HepG2 (cell line): ENCODE data around the gene TUBB3. TPM values are rescaled to one million over a fixed set of nuclear protein-coding genes. Genes with fewer than 3 reads are reported as not detected.
"Not testable (repeated sequence)": the region's sequence is repeated elsewhere in the genome, so short reads cannot be mapped to it uniquely, and the experiment has no call there.

Experiments
- ATAC-seq: fragments of 200-7000 bp; cut with Tn5 transposase; 3 replicates; pipeline ENCODE4 v1.9.1; 2020; ENCODE audit warnings: mild to moderate bottlenecking, moderate library complexity
- BruUV-seq: library from RNA; stranded (reverse); fragments of 400-500 nt; replicated peaks from 2 replicates; lab custom pipeline; 2021; lab: Mats Ljungman, UMichigan
- CTCF ChIA-PET: fragments of 300-600 bp; formaldehyde crosslinking; extraction: SDS; loops from one replicate; lab custom pipeline; 2021; ENCODE audit warnings: low total read pairs, inconsistent platforms, low intra/inter-chr PET ratio; lab: Yijun Ruan, JAX
- POLR2A ChIA-PET: fragments of 350-600 bp; sonication (Branson Sonifier 250); formaldehyde crosslinking; loops from one replicate; lab custom pipeline; 2020; ENCODE audit warnings: antibody characterized with exemption, inconsistent platforms; lab: Yijun Ruan, JAX
- DNase-seq: peaks from one replicate; pipeline ENCODE4 v3.0.0-alpha.2; 2015; ENCODE audit warnings: low spot score
- FAIRE-seq: peaks from 3 replicates; lab custom pipeline; 2011; peaks lifted over from hg19 to GRCh38; lab: Jason Lieb, UNC
- H2AFZ ChIP-seq: one replicate; pipeline ENCODE4 v1.6.1; 2011; ENCODE audit warnings: low read length, inconsistent platforms
- H3K27ac ChIP-seq: fragments of 300-600 bp; 3 replicates; pipeline ENCODE4 v1.8.0; 2011; ENCODE audit warnings: mixed run types, mild to moderate bottlenecking, mixed read lengths, low read length, inconsistent platforms; ENCODE audit not compliant: insufficient read depth; ENCODE audit errors: extremely low read length
- H3K27me3 ChIP-seq, 2 experiments: fragments of 200-600 bp in 1 of 2; 2 replicates in 1 of 2; 3 replicates in 1 of 2; pipeline versions ENCODE4 v1.6.0 to v1.8.0; 2011; ENCODE audit warnings: low read length in 2 of 2, mild to moderate bottlenecking in 2 of 2, moderate library complexity in 2 of 2, inconsistent platforms in 1 of 2; ENCODE audit not compliant: insufficient read depth in 2 of 2, control insufficient read depth in 1 of 2
- H3K36me3 ChIP-seq, 2 experiments: fragments of 200-600 bp in 1 of 2; replicated peaks in 1 of 2; 2 replicates in 1 of 2; 3 replicates in 1 of 2; pipeline versions ENCODE4 v1.5.1 to v1.8.0; 2011; ENCODE audit warnings: low read length in 2 of 2, inconsistent platforms in 1 of 2; ENCODE audit not compliant: insufficient read depth in 2 of 2, control insufficient read depth in 1 of 2
- H3K4me1 ChIP-seq: 2 replicates; pipeline ENCODE4 v1.5.1; 2012; ENCODE audit warnings: low read length, inconsistent platforms; ENCODE audit not compliant: insufficient read depth
- H3K4me2 ChIP-seq: 2 replicates; pipeline ENCODE4 v1.6.0; 2011; ENCODE audit warnings: low read depth, low read length, inconsistent platforms
- H3K4me3 ChIP-seq, 3 experiments: fragments of 200-600 bp in 1 of 3; sonication (generic), shearing (Covaris generic) in 1 of 3; replicated peaks in 1 of 3; 2 replicates each; pipeline ENCODE4 v1.5.1; 2011 to 2016; ENCODE audit warnings: low read length in 3 of 3, inconsistent platforms in 2 of 3, low read depth in 2 of 3, mild to moderate bottlenecking in 2 of 3, control low read depth in 1 of 3, mixed read lengths in 1 of 3; ENCODE audit not compliant: insufficient read depth in 1 of 3
- H3K79me2 ChIP-seq: one replicate; pipeline ENCODE4 v1.6.1; 2011; ENCODE audit warnings: low read length, inconsistent platforms; ENCODE audit not compliant: insufficient read depth
- H3K9ac ChIP-seq: 2 replicates; pipeline ENCODE4 v1.6.0; 2011; ENCODE audit warnings: mild to moderate bottlenecking, low read depth, low read length, inconsistent platforms; ENCODE audit not compliant: insufficient read depth
- H3K9me3 ChIP-seq: 2 replicates; pipeline ENCODE4 v1.5.1; 2012; ENCODE audit warnings: mild to moderate bottlenecking, low read length
- H4K20me1 ChIP-seq: 2 replicates; pipeline ENCODE4 v1.6.0; 2011; ENCODE audit warnings: inconsistent platforms, mild to moderate bottlenecking, low read length, moderate library complexity; ENCODE audit not compliant: insufficient read depth
- AGO2 ChIP-seq: fragments of 200-400 bp; formaldehyde crosslinking; optimal IDR thresholded peaks from 2 replicates; pipeline ENCODE3; 2017; ENCODE audit warnings: mild to moderate bottlenecking, low read depth, low read length, moderate library complexity
- ARID2 ChIP-seq: sonication (generic); formaldehyde crosslinking; IDR thresholded peaks from 2 replicates; pipeline ENCODE4 v1.8.1; 2022; ENCODE audit warnings: mild to moderate bottlenecking, missing genetic modification reagents, borderline replicate concordance
- MIER2 ChIP-seq: IDR thresholded peaks from 2 replicates; pipeline ENCODE4 v1.6.1; 2016; ENCODE audit warnings: missing biosample characterization, missing genetic modification reagents
- MXI1 ChIP-seq: IDR thresholded peaks from 3 replicates; pipeline ENCODE4 v1.6.1; 2012; ENCODE audit warnings: low read depth, low read length, inconsistent platforms, borderline replicate concordance
- NFYC ChIP-seq: IDR thresholded peaks from 2 replicates; pipeline ENCODE4 v1.6.1; 2016; ENCODE audit warnings: missing genetic modification reagents, missing compliant biosample characterization
- RBFOX2 ChIP-seq: fragments of 200-400 bp; formaldehyde crosslinking; IDR thresholded peaks from 2 replicates; pipeline ENCODE4 v1.6.1; 2017; ENCODE audit warnings: low read depth, mild to moderate bottlenecking, low read length
- WGBS: methylation state at CpG from one replicate; pipeline ENCODE4 v1.1.6; 2017; ENCODE audit warnings: low lambda C conversion rate; 5-methylcytosine and 5-hydroxymethylcytosine counted together
- in situ Hi-C: cut with HindIII; loops from 2 replicates; pipeline ENCODE4 v1.10.0; 2017; ENCODE audit warnings: low pct_unique_long_range_greater_than_20kb; ENCODE audit not compliant: extremely low pct_ligation_motif_present
- intact Hi-C: fragments of 100-400 bp; cut with micrococcal nuclease; formaldehyde crosslinking; loops from one replicate; pipeline ENCODE4 v1.10.0; 2022; ENCODE audit not compliant: unreplicated experiment
- polyA plus RNA-seq, 8 experiments: library from polyadenylated mRNA; depleted of rRNA in 3 of 8; stranded (reverse) in 7 of 8; unstranded in 1 of 8; fragments of >200 nt; fragmentation: Illumina TruSeq in 4 of 8; extraction: Trizol in 4 of 8; gene quantifications; 2 replicates each; pipeline versions ENCODE4 v1.2.1 to v1.2.3, GENCODE V29; 2011 to 2016; ENCODE audit warnings: low read depth in 4 of 8, missing spikeins in 1 of 8, mixed read lengths in 1 of 8; ENCODE audit not compliant: insufficient read depth in 1 of 8
- total RNA-seq, 5 experiments: library from RNA; depleted of rRNA; stranded (reverse); fragments of >200 nt; fragmentation: Illumina TruSeq; extraction: Trizol; gene quantifications; 2 replicates each; pipeline ENCODE4 v1.2.3, GENCODE V29; 2016; ENCODE audit warnings: low read depth in 1 of 5
- TF ChIP-seq, protein P1 (sequence below): sonication (generic); formaldehyde crosslinking; IDR thresholded peaks from 2 replicates; pipeline ENCODE4 v1.4.0; 2020; ENCODE audit warnings: missing genetic modification reagents
- TF ChIP-seq, protein P2 (sequence below): sonication (generic); formaldehyde crosslinking; IDR thresholded peaks from 2 replicates; pipeline ENCODE4 v1.5.1; 2020; ENCODE audit warnings: mild to moderate bottlenecking, moderate library complexity, missing genetic modification reagents
- TF ChIP-seq, protein P3 (sequence below): sonication (generic); formaldehyde crosslinking; IDR thresholded peaks from 2 replicates; pipeline ENCODE4 v1.8.0; 2022; ENCODE audit warnings: missing genetic modification reagents, mild to moderate bottlenecking, moderate library complexity, borderline replicate concordance
- TF ChIP-seq, protein P4 (sequence below): sonication (generic); formaldehyde crosslinking; IDR thresholded peaks from 2 replicates; pipeline ENCODE4 v1.5.0; 2020; ENCODE audit warnings: mild to moderate bottlenecking, missing genetic modification reagents

Gene TUBB3
- total and polyA plus RNA-seq, 2 of the 13 experiments (the other 11 are each of a cell fraction or from before 2014, with no cell fraction given) = 110 to 185 TPM

DNA sequence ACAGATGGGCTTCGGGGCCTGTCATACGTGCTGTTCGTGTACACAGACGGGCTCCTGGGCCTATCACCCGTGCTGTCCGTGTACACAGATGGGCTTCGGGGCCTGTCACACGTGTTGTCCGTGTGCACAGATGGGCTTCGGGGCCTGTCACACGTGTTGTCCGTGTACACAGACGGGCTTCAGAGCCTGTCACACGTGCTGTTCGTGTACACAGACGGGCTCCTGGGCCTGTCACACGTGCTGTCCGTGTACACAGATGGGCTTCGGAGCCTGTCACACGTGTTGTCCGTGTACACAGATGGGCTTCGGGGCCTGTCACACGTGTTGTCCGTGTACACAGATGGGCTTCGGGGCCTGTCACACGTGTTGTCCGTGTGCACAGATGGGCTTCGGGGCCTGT, 44.0 kb upstream of the TUBB3 start:
- FAIRE-seq, H3K4me3 ChIP-seq, H3K4me2 ChIP-seq, DNase-seq, CTCF ChIA-PET, H3K27me3 ChIP-seq, ATAC-seq, intact Hi-C loops, H3K9ac ChIP-seq, BruUV-seq, H3K27ac ChIP-seq, H2AFZ ChIP-seq, in situ Hi-C loops, POLR2A ChIA-PET, H3K9me3 ChIP-seq: not testable (repeated sequence)
- WGBS = 98% methylated on average over 24 of the region's 28 CpGs
- peaks cover 32% of the 10 kb centered on the region for H4K20me1 ChIP-seq
- peaks cover 32 to 61% of the 10 kb centered on the region in 2 experiments for H3K36me3 ChIP-seq
- peaks cover 79% of the 10 kb centered on the region for H3K79me2 ChIP-seq
- H3K4me1 ChIP-seq = peaks cover 18% of the 10 kb centered on the region
- TF ChIP-seq AGO2 (peak; percentile 54), RBFOX2 (peak; percentile 55)

DNA sequence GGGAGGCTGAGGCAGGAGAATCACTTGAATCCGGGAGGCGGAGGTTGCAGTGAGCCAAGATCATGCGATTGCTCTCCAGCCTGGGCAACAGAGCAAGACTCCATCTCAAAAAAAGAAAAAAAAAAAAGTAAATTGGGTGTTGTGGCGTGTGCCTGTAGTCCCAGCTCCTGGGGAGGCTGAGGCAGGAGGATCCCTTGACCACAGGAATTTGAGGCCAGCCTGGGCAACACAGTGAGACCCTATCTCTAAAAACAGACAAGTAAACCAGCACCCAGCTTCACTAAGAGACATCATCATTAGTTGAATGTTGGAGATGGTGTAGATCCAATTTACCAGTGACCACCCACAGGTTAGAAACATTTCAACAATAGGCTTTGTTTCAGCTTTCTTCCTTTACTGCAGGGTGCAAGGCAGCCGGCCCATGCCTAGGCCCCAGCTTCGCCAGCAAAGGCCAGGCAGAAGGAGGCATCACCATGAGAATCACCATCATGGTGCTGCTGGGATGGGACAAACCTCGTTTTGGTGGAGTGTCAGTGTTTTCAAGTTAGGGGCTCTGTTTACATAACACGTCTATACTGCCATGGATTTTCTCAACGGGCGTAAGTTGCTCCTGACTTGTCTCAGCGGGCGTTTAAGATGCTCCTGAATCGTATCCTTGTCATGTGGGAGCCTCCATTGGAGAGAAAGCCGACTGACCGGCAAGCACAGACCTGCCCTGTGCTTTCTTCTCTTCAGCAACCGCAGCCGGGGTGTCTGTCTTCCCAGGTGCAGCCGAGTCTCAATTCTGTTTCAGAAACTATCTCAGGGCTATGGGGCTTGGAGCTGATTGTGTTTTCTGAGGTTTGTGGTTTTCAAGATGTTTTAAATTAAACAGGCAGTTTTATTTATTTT, 42.4 kb upstream of the TUBB3 start:
- Histone ChIP-seq H2AFZ (no peak overlapping the region), H3K27me3 (no peaks in the 10 kb centered on the region), H3K4me3 (no peak overlapping the region), H3K9ac (no peak overlapping the region), H3K27ac (no peak overlapping the region), H3K79me2 (peaks cover 65% of the 10 kb centered on the region), H4K20me1 (peaks cover 21% of the 10 kb centered on the region), H3K4me2 (no peak overlapping the region), H3K9me3 (no peaks in the 10 kb centered on the region), H3K4me1 (peaks cover 3% of the 10 kb centered on the region; the same call in 1 of the 2 replicates), H3K36me3 (peaks cover 38 to 69% of the 10 kb centered on the region in 2 experiments)
- 96% methylated on average over 18 of the region's 18 CpGs for WGBS
- intact Hi-C loops = no loop called here
- CTCF ChIA-PET = no interaction called here
- ATAC-seq = no peak
- BruUV-seq = no TSS peak
- FAIRE-seq = no peak
- POLR2A ChIA-PET = no interaction called here
- in situ Hi-C loops = no loop called here
- no peak for DNase-seq
- TF ChIP-seq, protein P1, sequence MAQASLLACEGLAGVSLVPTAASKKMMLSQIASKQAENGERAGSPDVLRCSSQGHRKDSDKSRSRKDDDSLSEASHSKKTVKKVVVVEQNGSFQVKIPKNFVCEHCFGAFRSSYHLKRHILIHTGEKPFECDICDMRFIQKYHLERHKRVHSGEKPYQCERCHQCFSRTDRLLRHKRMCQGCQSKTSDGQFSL (CRISPR knock-in tag) = no peak
- TF ChIP-seq, protein P2, sequence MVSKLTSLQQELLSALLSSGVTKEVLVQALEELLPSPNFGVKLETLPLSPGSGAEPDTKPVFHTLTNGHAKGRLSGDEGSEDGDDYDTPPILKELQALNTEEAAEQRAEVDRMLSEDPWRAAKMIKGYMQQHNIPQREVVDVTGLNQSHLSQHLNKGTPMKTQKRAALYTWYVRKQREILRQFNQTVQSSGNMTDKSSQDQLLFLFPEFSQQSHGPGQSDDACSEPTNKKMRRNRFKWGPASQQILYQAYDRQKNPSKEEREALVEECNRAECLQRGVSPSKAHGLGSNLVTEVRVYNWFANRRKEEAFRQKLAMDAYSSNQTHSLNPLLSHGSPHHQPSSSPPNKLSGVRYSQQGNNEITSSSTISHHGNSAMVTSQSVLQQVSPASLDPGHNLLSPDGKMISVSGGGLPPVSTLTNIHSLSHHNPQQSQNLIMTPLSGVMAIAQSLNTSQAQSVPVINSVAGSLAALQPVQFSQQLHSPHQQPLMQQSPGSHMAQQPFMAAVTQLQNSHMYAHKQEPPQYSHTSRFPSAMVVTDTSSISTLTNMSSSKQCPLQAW (CRISPR knock-in tag) = no peak
- TF ChIP-seq MIER2 (CRISPR knock-in tag) (no peak), ARID2 (no peak), NFYC (no peak), MXI1 (no peak)
- TF ChIP-seq, protein P3, sequence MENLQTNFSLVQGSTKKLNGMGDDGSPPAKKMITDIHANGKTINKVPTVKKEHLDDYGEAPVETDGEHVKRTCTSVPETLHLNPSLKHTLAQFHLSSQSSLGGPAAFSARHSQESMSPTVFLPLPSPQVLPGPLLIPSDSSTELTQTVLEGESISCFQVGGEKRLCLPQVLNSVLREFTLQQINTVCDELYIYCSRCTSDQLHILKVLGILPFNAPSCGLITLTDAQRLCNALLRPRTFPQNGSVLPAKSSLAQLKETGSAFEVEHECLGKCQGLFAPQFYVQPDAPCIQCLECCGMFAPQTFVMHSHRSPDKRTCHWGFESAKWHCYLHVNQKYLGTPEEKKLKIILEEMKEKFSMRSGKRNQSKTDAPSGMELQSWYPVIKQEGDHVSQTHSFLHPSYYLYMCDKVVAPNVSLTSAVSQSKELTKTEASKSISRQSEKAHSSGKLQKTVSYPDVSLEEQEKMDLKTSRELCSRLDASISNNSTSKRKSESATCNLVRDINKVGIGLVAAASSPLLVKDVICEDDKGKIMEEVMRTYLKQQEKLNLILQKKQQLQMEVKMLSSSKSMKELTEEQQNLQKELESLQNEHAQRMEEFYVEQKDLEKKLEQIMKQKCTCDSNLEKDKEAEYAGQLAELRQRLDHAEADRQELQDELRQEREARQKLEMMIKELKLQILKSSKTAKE (CRISPR knock-in tag) = no peak
- TF ChIP-seq, protein P4, sequence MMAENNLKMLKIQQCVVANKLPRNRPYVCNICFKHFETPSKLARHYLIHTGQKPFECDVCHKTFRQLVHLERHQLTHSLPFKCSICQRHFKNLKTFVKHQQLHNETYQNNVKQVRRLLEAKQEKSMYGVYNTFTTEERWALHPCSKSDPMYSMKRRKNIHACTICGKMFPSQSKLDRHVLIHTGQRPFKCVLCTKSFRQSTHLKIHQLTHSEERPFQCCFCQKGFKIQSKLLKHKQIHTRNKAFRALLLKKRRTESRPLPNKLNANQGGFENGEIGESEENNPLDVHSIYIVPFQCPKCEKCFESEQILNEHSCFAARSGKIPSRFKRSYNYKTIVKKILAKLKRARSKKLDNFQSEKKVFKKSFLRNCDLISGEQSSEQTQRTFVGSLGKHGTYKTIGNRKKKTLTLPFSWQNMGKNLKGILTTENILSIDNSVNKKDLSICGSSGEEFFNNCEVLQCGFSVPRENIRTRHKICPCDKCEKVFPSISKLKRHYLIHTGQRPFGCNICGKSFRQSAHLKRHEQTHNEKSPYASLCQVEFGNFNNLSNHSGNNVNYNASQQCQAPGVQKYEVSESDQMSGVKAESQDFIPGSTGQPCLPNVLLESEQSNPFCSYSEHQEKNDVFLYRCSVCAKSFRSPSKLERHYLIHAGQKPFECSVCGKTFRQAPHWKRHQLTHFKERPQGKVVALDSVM (CRISPR knock-in tag) = peak; percentile 57
